Rectal smooth muscle tissue (tissue), 1 donor: Measurements from ENCODE around the gene LRRD1.

Experiments
- H3K27ac ChIP-seq: one replicate; pipeline ENCODE4 v1.7.0; 2013; ENCODE audit warnings: low read depth, low read length, inconsistent platforms
- H3K27me3 ChIP-seq: one replicate; pipeline ENCODE4 v1.7.0; 2013; ENCODE audit warnings: low read length; ENCODE audit not compliant: control insufficient read depth, insufficient read depth
- H3K36me3 ChIP-seq: one replicate; pipeline ENCODE4 v1.7.0; 2013; ENCODE audit warnings: low read length; ENCODE audit not compliant: control insufficient read depth, insufficient read depth
- H3K4me1 ChIP-seq: one replicate; pipeline ENCODE4 v1.7.0; 2013; ENCODE audit warnings: low read length; ENCODE audit not compliant: control insufficient read depth, insufficient read depth
- H3K4me3 ChIP-seq: one replicate; pipeline ENCODE4 v1.7.0; 2013; ENCODE audit warnings: low read length
- H3K9ac ChIP-seq: one replicate; pipeline ENCODE4 v1.7.0; 2013; ENCODE audit warnings: low read length

Gene LRRD1

DNA sequence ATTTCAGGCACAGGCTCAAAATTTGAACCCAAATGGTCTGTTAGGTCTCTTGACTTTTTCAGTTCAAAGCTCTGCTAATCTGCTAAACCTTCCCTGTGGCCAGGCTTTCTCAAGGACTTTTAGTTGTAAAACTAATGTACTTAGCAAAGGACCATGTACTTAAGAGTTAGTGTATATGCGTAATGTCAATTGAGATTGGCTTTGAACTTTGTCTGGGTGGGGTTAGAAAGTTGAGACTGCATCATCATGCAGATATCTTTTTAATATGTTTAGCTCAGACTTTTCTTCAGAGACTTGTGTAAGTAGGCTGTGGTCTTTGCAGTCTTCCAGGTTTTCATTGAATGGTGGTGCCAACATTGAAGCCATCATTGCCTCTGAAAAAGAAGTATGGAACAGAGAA lies 78.4 kb downstream of the LRRD1 start:
- H3K4me3 ChIP-seq, result no peak overlapping the region
- H3K36me3 ChIP-seq, result peaks cover 29% of the 10 kb centered on the region
- no peaks in the 10 kb centered on the region for H3K4me1 ChIP-seq
- H3K9ac ChIP-seq, result no peak overlapping the region
- no peaks in the 10 kb centered on the region for H3K27me3 ChIP-seq
- no peak overlapping the region for H3K27ac ChIP-seq

GRCh38 chr7:92095380-92095779 lies 83.6 kb downstream of the LRRD1 start:
- no peak overlapping the region for H3K4me3 ChIP-seq
- H3K4me1 ChIP-seq, result no peaks in the 10 kb centered on the region
- H3K9ac ChIP-seq, result no peak overlapping the region
- no peaks in the 10 kb centered on the region for H3K27me3 ChIP-seq
- peaks cover 30% of the 10 kb centered on the region for H3K36me3 ChIP-seq
- H3K27ac ChIP-seq, result no peak overlapping the region
